Measurements from ENCODE around the gene CDK5RAP2. TPM values are rescaled to one million over a fixed set of nuclear protein-coding genes. Genes with fewer than 3 reads are reported as not detected.

CDK5RAP2 gene
- total and polyA plus RNA-seq, 10 donors, result 19.5 to 93.7 (median 61.9) TPM

GRCh38 chr9:120413121-120414048 is 166.6 kb downstream of the CDK5RAP2 start:
- WGBS, 5 donors, result 92 to 97% (median 93%) methylated on average over 15 of the region's 15 CpGs
- Histone ChIP-seq H3K9me3 (no peaks in the 10 kb centered on the region), H3K36me3 (peaks cover 5 to 100% (median 54%) of the 10 kb centered on the region in 6 donors), H3K27me3 (replicated peaks in 1 of 7) (no peaks in the 10 kb centered on the region), H3K27ac (no peak overlapping the region), H3K4me3 (no peak overlapping the region), H3K4me1 (no peaks in the 10 kb centered on the region)
- DNase-seq, result no peak
- intact Hi-C loops (cut with DNase I; ENCODE audit: low total_unique reads), result no loop called here
- TF ChIP-seq POLR2A (IDR thresholded peaks at IDR 0.05) (no peak), POLR2AphosphoS5 (IDR thresholded peaks at IDR 0.05) (no peak)
- TF ChIP-seq, protein P1, sequence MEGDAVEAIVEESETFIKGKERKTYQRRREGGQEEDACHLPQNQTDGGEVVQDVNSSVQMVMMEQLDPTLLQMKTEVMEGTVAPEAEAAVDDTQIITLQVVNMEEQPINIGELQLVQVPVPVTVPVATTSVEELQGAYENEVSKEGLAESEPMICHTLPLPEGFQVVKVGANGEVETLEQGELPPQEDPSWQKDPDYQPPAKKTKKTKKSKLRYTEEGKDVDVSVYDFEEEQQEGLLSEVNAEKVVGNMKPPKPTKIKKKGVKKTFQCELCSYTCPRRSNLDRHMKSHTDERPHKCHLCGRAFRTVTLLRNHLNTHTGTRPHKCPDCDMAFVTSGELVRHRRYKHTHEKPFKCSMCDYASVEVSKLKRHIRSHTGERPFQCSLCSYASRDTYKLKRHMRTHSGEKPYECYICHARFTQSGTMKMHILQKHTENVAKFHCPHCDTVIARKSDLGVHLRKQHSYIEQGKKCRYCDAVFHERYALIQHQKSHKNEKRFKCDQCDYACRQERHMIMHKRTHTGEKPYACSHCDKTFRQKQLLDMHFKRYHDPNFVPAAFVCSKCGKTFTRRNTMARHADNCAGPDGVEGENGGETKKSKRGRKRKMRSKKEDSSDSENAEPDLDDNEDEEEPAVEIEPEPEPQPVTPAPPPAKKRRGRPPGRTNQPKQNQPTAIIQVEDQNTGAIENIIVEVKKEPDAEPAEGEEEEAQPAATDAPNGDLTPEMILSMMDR (IDR thresholded peaks at IDR 0.05 in 8 of 11, conservative IDR thresholded peaks at IDR 0.05 in 3 of 11), result no peak

GRCh38 chr9:120412425-120412951 is 167.5 kb downstream of the CDK5RAP2 start:
- TF ChIP-seq POLR2A (IDR thresholded peaks at IDR 0.05) (no peak), POLR2AphosphoS5 (IDR thresholded peaks at IDR 0.05) (no peak)
- TF ChIP-seq, protein P1 (IDR thresholded peaks at IDR 0.05 in 8 of 11, conservative IDR thresholded peaks at IDR 0.05 in 3 of 11), result no peak
- H3K27me3 ChIP-seq (replicated peaks in 1 of 7), result no peaks in the 10 kb centered on the region
- 89 to 94% (median 92%) methylated on average over 4 of the region's 4 CpGs for WGBS, 5 donors
- H3K4me3 ChIP-seq, result no peak overlapping the region
- intact Hi-C loops (cut with DNase I; ENCODE audit: low total_unique reads), result no loop called here
- DNase-seq, result no peak
- peaks cover 5 to 100% (median 58%) of the 10 kb centered on the region in 6 donors for H3K36me3 ChIP-seq
- no peaks in the 10 kb centered on the region for H3K9me3 ChIP-seq
- no peak overlapping the region for H3K27ac ChIP-seq
- no peaks in the 10 kb centered on the region for H3K4me1 ChIP-seq

GRCh38 chr9:120411862-120412424 is 168.0 kb downstream of the CDK5RAP2 start:
- no peaks in the 10 kb centered on the region for H3K9me3 ChIP-seq
- H3K4me1 ChIP-seq, result no peaks in the 10 kb centered on the region
- no peak overlapping the region for H3K27ac ChIP-seq
- H3K4me3 ChIP-seq, result no peak overlapping the region
- no peak for TF ChIP-seq POLR2AphosphoS5 (IDR thresholded peaks at IDR 0.05)
- TF ChIP-seq, protein P1 (IDR thresholded peaks at IDR 0.05 in 8 of 11, conservative IDR thresholded peaks at IDR 0.05 in 3 of 11), result no peak
- no peak for TF ChIP-seq POLR2A (IDR thresholded peaks at IDR 0.05)
- no peaks in the 10 kb centered on the region for H3K27me3 ChIP-seq (replicated peaks in 1 of 7)
- peaks cover 5 to 100% (median 63%) of the 10 kb centered on the region in 6 donors for H3K36me3 ChIP-seq
- WGBS, 5 donors, result 92 to 99% (median 93%) methylated on average over 5 of the region's 5 CpGs
- intact Hi-C loops (cut with DNase I; ENCODE audit: low total_unique reads), result no loop called here
- DNase-seq, result no peak

Measured in spleen (tissue), 11 donors.